SJCRH30 (cell line): ENCODE results near the gene KLRC4. TPM values are rescaled to one million over a fixed set of nuclear protein-coding genes. Genes with fewer than 3 reads are reported as not detected.
"Not testable (repeated sequence)": the region's sequence is repeated elsewhere in the genome, so short reads cannot be mapped to it uniquely, and the experiment has no call there.

Experiments
- DNase-seq, 2 experiments: peaks; one replicate each; pipeline ENCODE4 v3.0.0-alpha.2; 2015 to 2020
- H3K27ac ChIP-seq: fragments of 250-450 bp; sonication (Bioruptor Pico); 2 replicates; pipeline ENCODE4 v1.5.1; 2020; ENCODE audit warnings: mild to moderate bottlenecking, moderate library complexity
- H3K27me3 ChIP-seq: fragments of 250-450 bp; sonication (Bioruptor Pico); 2 replicates; pipeline ENCODE4 v1.5.1; 2020; ENCODE audit warnings: mild to moderate bottlenecking, moderate library complexity
- H3K36me3 ChIP-seq: fragments of 250-450 bp; sonication (Bioruptor Pico); 2 replicates; pipeline ENCODE4 v1.5.1; 2020; ENCODE audit warnings: mild to moderate bottlenecking, moderate library complexity
- H3K4me1 ChIP-seq: fragments of 250-450 bp; sonication (Bioruptor Pico); 2 replicates; pipeline ENCODE4 v1.5.1; 2020; ENCODE audit warnings: mild to moderate bottlenecking, moderate library complexity
- H3K4me3 ChIP-seq: fragments of 250-450 bp; sonication (Bioruptor Pico); 2 replicates; pipeline ENCODE4 v1.5.1; 2020; ENCODE audit warnings: mild to moderate bottlenecking, moderate library complexity
- H3K9me3 ChIP-seq: fragments of 250-450 bp; sonication (Bioruptor Pico); replicated peaks from 2 replicates; pipeline ENCODE4 v1.5.1; 2020; ENCODE audit warnings: mild to moderate bottlenecking, moderate library complexity
- total RNA-seq: library from RNA; depleted of rRNA; stranded (reverse); fragments of >200 nt; shearing (Covaris generic); gene quantifications from 2 replicates; pipeline ENCODE4 v1.2.3, GENCODE V29; 2014; rRNA removed

The KLRC4 gene
- not detected in 2 replicates for total RNA-seq

GRCh38 chr12:10409392-10409791 lies at the start of gene KLRC4:
KLRC4 (minus strand) TSS chr12:10409757; CDS start chr12:10409575, 182 bp downstream.
- peak in 1 of 2 experiments; percentile 3 for DNase-seq
- H3K4me3 ChIP-seq: no peak within 1 kb of the TSS
- 0 out of 2 replicates have a peak, but pooled peaks cover 3% of the 10 kb centered on the region for H3K9me3 ChIP-seq
- no peaks in the 10 kb centered on the region for H3K27me3 ChIP-seq
- H3K36me3 ChIP-seq: no peaks in the 10 kb centered on the region
- H3K4me1 ChIP-seq: no peaks in the 10 kb centered on the region
- H3K27ac ChIP-seq: no peak within 1 kb of the TSS

GRCh38 chr12:10457760-10458159 lies 48.2 kb upstream of the KLRC4 start:
- Histone ChIP-seq H3K4me1 (no peaks in the 10 kb centered on the region), H3K4me3 (no peak overlapping the region), H3K27me3 (no peaks in the 10 kb centered on the region), H3K9me3 (no peaks in the 10 kb centered on the region), H3K27ac (no peak overlapping the region), H3K36me3 (no peaks in the 10 kb centered on the region)
- DNase-seq: no peak

GRCh38 chr12:10456856-10457255 lies 47.3 kb upstream of the KLRC4 start:
- DNase-seq: no peak
- Histone ChIP-seq H3K4me3 (no peak overlapping the region), H3K4me1 (no peaks in the 10 kb centered on the region), H3K27me3 (no peaks in the 10 kb centered on the region), H3K36me3 (no peaks in the 10 kb centered on the region), H3K27ac (no peak overlapping the region), H3K9me3 (no peaks in the 10 kb centered on the region)

GRCh38 chr12:10455766-10456165 lies 46.2 kb upstream of the KLRC4 start:
- Histone ChIP-seq H3K36me3 (no peaks in the 10 kb centered on the region), H3K4me3 (no peak overlapping the region), H3K27ac (no peak overlapping the region), H3K4me1 (no peaks in the 10 kb centered on the region), H3K9me3 (no peaks in the 10 kb centered on the region), H3K27me3 (no peaks in the 10 kb centered on the region)
- no peak for DNase-seq

GRCh38 chr12:10454531-10454930 lies 45.0 kb upstream of the KLRC4 start:
- H3K9me3 ChIP-seq: no peaks in the 10 kb centered on the region
- H3K27ac ChIP-seq: no peak overlapping the region
- no peak for DNase-seq
- H3K36me3 ChIP-seq: no peaks in the 10 kb centered on the region
- H3K4me3 ChIP-seq: no peak overlapping the region
- H3K4me1 ChIP-seq: no peaks in the 10 kb centered on the region
- H3K27me3 ChIP-seq: no peaks in the 10 kb centered on the region

- H3K36me3 ChIP-seq: no peaks in the 10 kb centered on the region
- H3K27me3 ChIP-seq: no peaks in the 10 kb centered on the region
- no peak for DNase-seq
- no peak within 1 kb of the TSS for H3K27ac ChIP-seq
- no peak within 1 kb of the TSS for H3K4me3 ChIP-seq
- no peaks in the 10 kb centered on the region for H3K9me3 ChIP-seq
- no peaks in the 10 kb centered on the region for H3K4me1 ChIP-seq
Measured at GRCh38 chr12:10453156-10453555, 43.6 kb upstream of the KLRC4 start, which contains the start of gene KLRC1. KLRC1 (minus strand) TSS chr12:10453377; CDS start chr12:10451156, 2,221 bp downstream.

- H3K36me3 ChIP-seq: no peaks in the 10 kb centered on the region
- H3K27me3 ChIP-seq: no peaks in the 10 kb centered on the region
- no peak for DNase-seq
- no peak overlapping the region for H3K4me3 ChIP-seq
- no peaks in the 10 kb centered on the region for H3K4me1 ChIP-seq
- H3K9me3 ChIP-seq: no peaks in the 10 kb centered on the region
- H3K27ac ChIP-seq: no peak overlapping the region
Measured at GRCh38 chr12:10448236-10448635, 38.7 kb upstream of the KLRC4 start.

GRCh38 chr12:10446052-10446451 lies 36.5 kb upstream of the KLRC4 start:
- not testable (repeated sequence) for H3K27ac ChIP-seq, DNase-seq, H3K9me3 ChIP-seq, H3K4me1 ChIP-seq, H3K27me3 ChIP-seq, H3K4me3 ChIP-seq, H3K36me3 ChIP-seq

GRCh38 chr12:10441144-10441543 lies 31.6 kb upstream of the KLRC4 start:
- not testable (repeated sequence) for H3K36me3 ChIP-seq, H3K4me3 ChIP-seq, DNase-seq, H3K9me3 ChIP-seq, H3K4me1 ChIP-seq, H3K27ac ChIP-seq, H3K27me3 ChIP-seq

- not testable (repeated sequence) for H3K27me3 ChIP-seq, H3K36me3 ChIP-seq, H3K27ac ChIP-seq, DNase-seq, H3K9me3 ChIP-seq, H3K4me1 ChIP-seq, H3K4me3 ChIP-seq
Measured at GRCh38 chr12:10439608-10440274, 30.2 kb upstream of the KLRC4 start.

- not testable (repeated sequence) for H3K27me3 ChIP-seq, H3K36me3 ChIP-seq, H3K4me1 ChIP-seq, H3K4me3 ChIP-seq, H3K9me3 ChIP-seq, DNase-seq, H3K27ac ChIP-seq
Measured at GRCh38 chr12:10437601-10438000, 28.0 kb upstream of the KLRC4 start.

- H3K4me1 ChIP-seq, H3K9me3 ChIP-seq: not testable (repeated sequence)
- DNase-seq: peak in 1 of 2 experiments; percentile 10
Measured at GRCh38 chr12:10435816-10436215, 26.3 kb upstream of the KLRC4 start, which contains the start of gene KLRC2. KLRC2 (minus strand) TSS chr12:10436010; CDS start chr12:10435986, 24 bp downstream.

GRCh38 chr12:10430623-10431022 lies 21.1 kb upstream of the KLRC4 start:
- H3K36me3 ChIP-seq, H3K4me1 ChIP-seq, H3K27me3 ChIP-seq, H3K4me3 ChIP-seq, H3K27ac ChIP-seq, DNase-seq, H3K9me3 ChIP-seq: not testable (repeated sequence)

More at GRCh38 chr12:10435816-10436215, 26.3 kb upstream of the KLRC4 start, which contains the start of gene KLRC2:
- H3K36me3 ChIP-seq, H3K27ac ChIP-seq, H3K4me3 ChIP-seq, H3K27me3 ChIP-seq: not testable (repeated sequence)

GRCh38 chr12:10425938-10426337 lies 16.4 kb upstream of the KLRC4 start:
- H3K4me3 ChIP-seq, H3K9me3 ChIP-seq, H3K36me3 ChIP-seq, H3K27ac ChIP-seq, DNase-seq, H3K27me3 ChIP-seq, H3K4me1 ChIP-seq: not testable (repeated sequence)

GRCh38 chr12:10424260-10424899 lies 14.8 kb upstream of the KLRC4 start:
- not testable (repeated sequence) for DNase-seq, H3K4me1 ChIP-seq, H3K36me3 ChIP-seq, H3K27me3 ChIP-seq, H3K4me3 ChIP-seq, H3K9me3 ChIP-seq, H3K27ac ChIP-seq

- not testable (repeated sequence) for H3K4me1 ChIP-seq, H3K9me3 ChIP-seq, H3K27me3 ChIP-seq, H3K4me3 ChIP-seq, H3K36me3 ChIP-seq, DNase-seq, H3K27ac ChIP-seq
Measured at GRCh38 chr12:10422159-10422558, 12.6 kb upstream of the KLRC4 start.
